Uterus (tissue), 4 donors: ENCODE measurements around the gene SYT13. TPM values are rescaled to one million over a fixed set of nuclear protein-coding genes. Genes with fewer than 3 reads are reported as not detected.

Experiments
- DNase-seq, 2 donors: peaks; one replicate each; pipeline ENCODE4 v3.0.0-alpha.2; 2019 to 2020
- H3K27ac ChIP-seq, 2 donors: fragments of 200-600 bp; sonication (generic); 1 replicate in 1 of 2; 2 replicates in 1 of 2; pipeline ENCODE4 v1.5.1; 2016 to 2018
- H3K27me3 ChIP-seq, 2 donors: fragments of 200-600 bp; sonication (generic); one replicate each; pipeline ENCODE4 v1.5.1; 2018 to 2019; ENCODE audit warnings: control low read depth in 1 of 2
- H3K36me3 ChIP-seq, 2 donors: fragments of 200-600 bp; sonication (generic); one replicate each; pipeline ENCODE4 v1.5.1; 2019; ENCODE audit warnings: control low read depth in 1 of 2
- H3K4me1 ChIP-seq, 2 donors: fragments of 200-600 bp; sonication (generic); one replicate each; pipeline ENCODE4 v1.5.1; 2018 to 2019; ENCODE audit warnings: control low read depth in 1 of 2
- H3K4me3 ChIP-seq, 2 donors: fragments of 200-600 bp; sonication (generic); 1 replicate in 1 of 2; 2 replicates in 1 of 2; pipeline ENCODE4 v1.5.1; 2018 to 2019; ENCODE audit warnings: mild to moderate bottlenecking in 1 of 2
- H3K9me3 ChIP-seq, 2 donors: fragments of 200-600 bp; sonication (generic); one replicate each; pipeline ENCODE4 v1.5.1; 2019; ENCODE audit warnings: control low read depth in 1 of 2
- POLR2A ChIP-seq, 2 donors: fragments of 450-650 bp; IDR thresholded peaks; one replicate each; pipeline ENCODE4 v1.6.1; 2016; ENCODE audit warnings: antibody characterized with exemption in 2 of 2, mild to moderate bottlenecking in 1 of 2, moderate library complexity in 1 of 2
- intact Hi-C: fragments of 100-400 bp; cut with DNase I; formaldehyde crosslinking; loops from one replicate; pipeline ENCODE4 v1.15.1; 2023; ENCODE audit warnings: low total_unique reads
- total RNA-seq, 4 donors: library from RNA; depleted of rRNA in 3 of 4; stranded (reverse); fragments of >200 nt in 3 of 4; gene quantifications; one replicate each; pipeline versions ENCODE4 v1.1.0 to v1.2.4, GENCODE V29; 2014 to 2023
- TF ChIP-seq, protein P1 (sequence below), 4 experiments: fragments of 200-600 bp in 2 of 4; fragments of 450-650 bp in 2 of 4; sonication (generic) in 2 of 4; IDR thresholded peaks; one replicate each; pipeline ENCODE4 v1.5.1; 2016 to 2019; ENCODE audit warnings: antibody characterized with exemption in 4 of 4, mild to moderate bottlenecking in 2 of 4, moderate library complexity in 1 of 4
- donor health status: DM: yes; HTN: yes; CAD: no.

The SYT13 gene
- total RNA-seq, 4 donors from 2014 or later = 4.9 TPM; not detected in 3

DNA sequence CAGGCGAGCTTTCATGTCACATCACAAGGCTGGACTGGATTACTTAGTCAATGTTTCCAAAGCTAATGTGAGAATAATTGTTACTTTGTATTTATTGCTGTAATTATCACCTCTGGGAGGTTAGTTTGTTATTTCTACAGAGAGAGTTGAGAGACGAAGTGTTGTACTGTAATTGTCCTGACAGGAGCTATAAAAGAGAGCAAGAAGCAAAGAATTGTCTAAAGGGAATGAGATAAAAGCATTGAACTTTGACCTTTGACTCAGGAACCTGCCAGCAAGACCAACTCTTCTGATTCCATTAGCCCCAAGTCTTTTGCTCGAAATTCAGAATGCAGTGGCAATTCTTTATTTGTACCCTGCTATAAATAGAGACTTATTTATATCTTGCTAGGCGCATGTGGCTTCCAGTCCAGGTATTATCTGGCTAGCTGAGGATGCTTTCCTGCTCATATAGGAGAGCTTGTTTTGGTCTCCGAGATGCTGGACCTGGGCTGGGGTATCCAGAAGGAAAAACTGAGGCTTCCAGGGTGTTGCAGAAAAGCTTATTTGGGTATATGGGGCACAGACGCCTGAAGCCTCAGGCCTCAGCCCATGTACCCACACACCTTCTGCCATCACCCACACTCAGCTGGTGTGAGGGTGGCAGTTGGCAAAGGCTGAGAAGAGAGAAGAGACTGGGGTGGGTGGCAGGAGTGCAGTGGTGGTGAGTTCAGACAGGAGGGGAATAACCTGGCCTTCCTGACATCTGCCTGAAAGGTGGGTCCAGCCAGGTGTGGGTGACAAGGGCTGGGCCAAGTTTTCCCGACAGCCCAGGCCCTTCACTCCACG is 40.7 kb downstream of the SYT13 start:
- intact Hi-C loops = loop anchor here (2.0 kb wide), 1 partner anchor 19 kb away; no protein-coding TSS in a partner anchor
- no peak for DNase-seq
- Histone ChIP-seq H3K9me3 (no peaks in the 10 kb centered on the region), H3K4me3 (no peak overlapping the region), H3K27ac (no peak overlapping the region), H3K4me1 (no peaks in the 10 kb centered on the region), H3K36me3 (no peaks in the 10 kb centered on the region), H3K27me3 (no peaks in the 10 kb centered on the region)
- TF ChIP-seq POLR2A (IDR thresholded peaks at IDR 0.05) = no peak
- TF ChIP-seq, protein P1, sequence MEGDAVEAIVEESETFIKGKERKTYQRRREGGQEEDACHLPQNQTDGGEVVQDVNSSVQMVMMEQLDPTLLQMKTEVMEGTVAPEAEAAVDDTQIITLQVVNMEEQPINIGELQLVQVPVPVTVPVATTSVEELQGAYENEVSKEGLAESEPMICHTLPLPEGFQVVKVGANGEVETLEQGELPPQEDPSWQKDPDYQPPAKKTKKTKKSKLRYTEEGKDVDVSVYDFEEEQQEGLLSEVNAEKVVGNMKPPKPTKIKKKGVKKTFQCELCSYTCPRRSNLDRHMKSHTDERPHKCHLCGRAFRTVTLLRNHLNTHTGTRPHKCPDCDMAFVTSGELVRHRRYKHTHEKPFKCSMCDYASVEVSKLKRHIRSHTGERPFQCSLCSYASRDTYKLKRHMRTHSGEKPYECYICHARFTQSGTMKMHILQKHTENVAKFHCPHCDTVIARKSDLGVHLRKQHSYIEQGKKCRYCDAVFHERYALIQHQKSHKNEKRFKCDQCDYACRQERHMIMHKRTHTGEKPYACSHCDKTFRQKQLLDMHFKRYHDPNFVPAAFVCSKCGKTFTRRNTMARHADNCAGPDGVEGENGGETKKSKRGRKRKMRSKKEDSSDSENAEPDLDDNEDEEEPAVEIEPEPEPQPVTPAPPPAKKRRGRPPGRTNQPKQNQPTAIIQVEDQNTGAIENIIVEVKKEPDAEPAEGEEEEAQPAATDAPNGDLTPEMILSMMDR (IDR thresholded peaks at IDR 0.05) = no peak

DNA sequence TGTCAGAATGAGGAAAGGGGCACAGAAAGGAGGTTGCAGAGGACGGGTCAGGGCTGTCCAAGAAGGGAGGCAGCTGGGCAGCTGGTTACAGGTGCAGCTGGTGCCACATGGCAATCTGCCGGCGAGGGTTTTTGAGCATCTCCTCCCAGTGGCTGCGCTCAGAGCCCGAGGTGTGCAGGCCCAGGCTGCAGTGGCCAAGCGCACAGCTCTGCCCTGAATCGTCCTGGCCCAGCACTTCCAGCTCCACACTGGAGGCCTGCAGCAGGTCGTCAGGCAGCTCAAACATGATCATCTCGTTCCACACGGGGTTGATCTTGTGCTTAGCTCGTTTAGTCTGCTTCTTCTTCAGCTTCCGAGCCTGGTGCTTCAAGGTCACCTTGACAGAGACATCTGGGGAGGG is 42.2 kb downstream of the SYT13 start:
- Histone ChIP-seq H3K36me3 (no peaks in the 10 kb centered on the region), H3K27me3 (no peaks in the 10 kb centered on the region), H3K4me1 (no peaks in the 10 kb centered on the region), H3K4me3 (no peak overlapping the region), H3K9me3 (no peaks in the 10 kb centered on the region), H3K27ac (no peak overlapping the region)
- TF ChIP-seq, protein P1 (IDR thresholded peaks at IDR 0.05) = no peak
- no peak for TF ChIP-seq POLR2A (IDR thresholded peaks at IDR 0.05)
- DNase-seq = no peak
- intact Hi-C loops = no loop called here

DNA sequence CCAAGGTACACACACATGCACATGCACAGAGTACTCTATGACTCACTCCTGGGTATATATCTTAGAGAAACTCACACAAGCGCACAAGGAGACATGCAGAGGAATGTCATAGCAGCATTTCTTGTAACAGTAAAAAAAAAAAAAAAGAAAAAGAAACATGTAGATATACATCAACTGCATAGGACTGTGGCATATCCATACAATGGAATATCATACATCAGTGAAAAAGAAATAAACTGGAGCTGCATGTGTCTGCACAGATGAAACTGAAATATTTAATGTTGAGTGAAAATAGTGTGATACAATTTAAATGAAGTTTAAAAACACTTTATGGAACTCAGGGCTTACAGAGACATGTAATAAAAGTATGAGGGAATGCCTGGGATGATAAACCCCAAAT is 46.4 kb downstream of the SYT13 start:
- no peak overlapping the region for H3K4me3 ChIP-seq
- no peaks in the 10 kb centered on the region for H3K36me3 ChIP-seq
- no peak for DNase-seq
- no peak for TF ChIP-seq POLR2A (IDR thresholded peaks at IDR 0.05)
- TF ChIP-seq, protein P1 (IDR thresholded peaks at IDR 0.05) = no peak
- H3K27me3 ChIP-seq = no peaks in the 10 kb centered on the region
- no peak overlapping the region for H3K27ac ChIP-seq
- no peaks in the 10 kb centered on the region for H3K4me1 ChIP-seq
- intact Hi-C loops = loop anchor here (10.0 kb wide), 1 partner anchor 125 kb away; no protein-coding TSS in a partner anchor
- H3K9me3 ChIP-seq = no peaks in the 10 kb centered on the region

DNA sequence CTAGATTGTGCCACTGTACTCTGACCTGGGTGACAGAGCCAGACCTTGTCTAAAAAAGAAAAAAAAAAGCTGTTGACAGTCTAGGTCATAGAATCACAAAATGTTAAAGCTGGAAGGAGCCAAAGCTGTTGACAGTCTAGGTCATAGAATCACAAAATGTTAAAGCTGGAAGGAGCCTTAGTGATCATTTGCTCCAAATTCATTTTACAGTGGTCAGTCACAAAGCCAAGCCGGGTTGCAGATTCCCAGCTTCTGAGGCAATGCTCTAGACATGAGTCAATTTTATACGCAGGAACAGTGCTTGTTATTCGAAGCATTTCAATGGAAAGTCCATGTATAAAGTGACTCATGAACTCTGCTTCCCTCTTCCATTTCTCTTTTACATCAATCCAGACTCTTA is 47.4 kb downstream of the SYT13 start:
- H3K4me1 ChIP-seq = no peaks in the 10 kb centered on the region
- H3K9me3 ChIP-seq = no peaks in the 10 kb centered on the region
- intact Hi-C loops = loop anchor here (10.0 kb wide), 1 partner anchor 124 kb away; no protein-coding TSS in a partner anchor
- no peak for DNase-seq
- no peaks in the 10 kb centered on the region for H3K27me3 ChIP-seq
- H3K27ac ChIP-seq = no peak overlapping the region
- TF ChIP-seq, protein P1 (IDR thresholded peaks at IDR 0.05) = no peak
- no peak for TF ChIP-seq POLR2A (IDR thresholded peaks at IDR 0.05)
- H3K36me3 ChIP-seq = no peaks in the 10 kb centered on the region
- H3K4me3 ChIP-seq = no peak overlapping the region

DNA sequence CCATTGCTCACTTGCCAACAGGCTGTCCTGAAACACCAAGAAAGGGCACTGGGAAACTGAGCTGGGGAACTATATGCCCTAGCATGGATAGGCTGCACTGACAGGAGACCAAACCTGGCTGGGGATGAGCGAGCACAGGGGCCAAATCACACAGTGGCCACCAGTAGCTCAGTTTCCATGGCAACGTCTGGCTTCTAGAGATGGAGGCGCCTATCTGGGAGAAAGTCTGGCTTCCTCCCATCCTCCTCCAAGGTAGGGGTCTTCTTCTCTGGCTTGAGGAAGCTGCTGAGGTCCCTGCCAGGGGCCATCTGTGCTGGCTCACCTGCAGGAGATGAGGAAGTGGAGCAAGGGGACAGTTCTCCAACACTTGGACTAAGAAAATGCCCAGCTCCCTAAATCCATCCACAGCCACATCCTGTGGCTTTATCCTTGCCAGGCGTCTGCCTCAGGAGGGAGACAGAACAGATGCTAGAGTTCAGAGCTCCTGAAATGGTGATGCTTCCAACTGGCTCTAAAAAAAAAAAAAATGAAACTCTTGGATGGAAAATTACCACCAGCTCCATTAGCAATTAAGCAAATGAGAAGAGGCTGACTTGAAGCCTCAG is 48.3 kb downstream of the SYT13 start:
- no peak for DNase-seq
- H3K9me3 ChIP-seq = no peaks in the 10 kb centered on the region
- no peaks in the 10 kb centered on the region for H3K4me1 ChIP-seq
- intact Hi-C loops = loop anchor here (10.0 kb wide), 1 partner anchor 123 kb away; no protein-coding TSS in a partner anchor
- H3K4me3 ChIP-seq = no peak overlapping the region
- H3K36me3 ChIP-seq = no peaks in the 10 kb centered on the region
- H3K27me3 ChIP-seq = no peaks in the 10 kb centered on the region
- TF ChIP-seq POLR2A (IDR thresholded peaks at IDR 0.05) = no peak
- TF ChIP-seq, protein P1 (IDR thresholded peaks at IDR 0.05) = no peak
- no peak overlapping the region for H3K27ac ChIP-seq
